Measurements from ENCODE around the gene TUBG1. TPM values are rescaled to one million over a fixed set of nuclear protein-coding genes. Genes with fewer than 3 reads are reported as not detected.
A peak's percentile ranks its signal among the peaks of the same experiment; 100 is the strongest.
"Not testable (repeated sequence)": the region's sequence is repeated elsewhere in the genome, so short reads cannot be mapped to it uniquely, and the experiment has no call there.

The TUBG1 gene
- total RNA-seq, 1 experiment from 2014 or later, result 51.7 TPM

DNA sequence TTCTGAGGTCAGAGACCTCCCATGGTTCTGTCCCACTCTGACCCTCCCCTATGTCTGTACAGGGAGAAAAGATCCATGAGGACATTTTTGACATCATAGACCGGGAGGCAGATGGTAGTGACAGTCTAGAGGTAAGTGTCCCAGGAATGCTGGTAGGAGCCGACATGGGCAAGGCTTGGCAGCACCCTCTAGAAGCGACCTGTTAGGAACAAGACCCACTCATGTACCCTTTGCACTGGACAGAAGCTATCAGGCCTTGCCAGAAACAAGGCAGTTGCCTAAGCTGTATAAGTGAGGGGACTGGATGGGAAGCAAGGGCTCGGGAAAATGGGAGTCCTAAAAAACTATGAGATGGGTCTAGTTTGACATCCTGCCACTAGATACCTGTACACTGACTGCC, 2.5 kb downstream of the TUBG1 start:
- no peak for DNase-seq (ENCODE audit: low read depth, low spot score)
- in situ Hi-C loops (cut with HindIII; ENCODE audit: low pct_unique_long_range_greater_than_20kb, low sequenced_read_pairs), result no loop called here

DNA sequence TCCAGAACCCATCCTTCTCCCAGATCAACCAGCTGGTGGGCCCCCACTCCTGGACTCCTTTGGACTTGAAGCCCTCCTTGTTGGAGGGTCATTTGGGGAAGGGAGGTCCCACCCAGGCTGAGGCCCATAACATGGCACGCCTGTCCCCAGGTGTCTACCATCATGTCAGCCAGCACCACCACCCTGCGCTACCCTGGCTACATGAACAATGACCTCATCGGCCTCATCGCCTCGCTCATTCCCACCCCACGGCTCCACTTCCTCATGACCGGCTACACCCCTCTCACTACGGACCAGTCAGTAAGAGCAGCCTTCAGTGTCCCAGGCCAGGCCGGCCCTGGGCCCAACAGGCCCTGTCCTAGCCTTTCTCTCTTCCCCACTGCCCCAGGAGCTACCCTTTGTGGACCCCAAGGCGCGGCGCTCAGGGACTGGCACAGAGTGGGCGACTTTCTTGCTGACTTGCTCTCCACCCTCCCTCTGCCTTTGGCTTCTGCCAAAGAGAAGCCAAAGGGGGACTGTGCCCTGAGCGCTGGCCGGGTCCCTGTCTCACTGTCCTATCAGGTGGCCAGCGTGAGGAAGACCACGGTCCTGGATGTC, 4.3 kb downstream of the TUBG1 start:
- in situ Hi-C loops (cut with HindIII; ENCODE audit: low pct_unique_long_range_greater_than_20kb, low sequenced_read_pairs), result no loop called here
- no peak for DNase-seq (ENCODE audit: low read depth, low spot score)

DNA sequence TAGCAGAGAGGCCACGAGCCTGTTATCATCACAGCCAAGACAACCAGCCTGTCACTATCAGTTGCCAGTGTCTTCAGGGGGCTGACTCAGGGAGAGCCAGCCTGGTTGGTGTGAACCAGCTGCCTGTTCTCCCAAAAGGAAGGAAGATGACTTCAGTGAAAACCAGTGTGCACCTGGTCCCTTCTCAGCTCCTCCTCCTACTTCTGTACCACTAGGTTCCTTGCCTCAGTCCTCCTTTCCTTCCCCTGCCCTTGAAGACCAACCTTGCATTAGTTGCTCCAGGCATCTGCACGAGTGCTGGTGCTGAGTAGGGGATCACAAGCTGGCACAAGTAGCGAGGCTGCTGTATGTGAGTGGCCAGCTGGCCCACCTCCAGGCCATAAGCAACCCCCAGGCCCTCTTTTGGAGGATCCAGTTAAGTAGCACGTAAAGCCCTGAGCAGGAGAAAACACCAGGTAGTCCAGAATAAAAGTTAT, 8.5 kb downstream of the TUBG1 start:
- in situ Hi-C loops (cut with HindIII; ENCODE audit: low pct_unique_long_range_greater_than_20kb, low sequenced_read_pairs), result no loop called here
- DNase-seq (ENCODE audit: low read depth, low spot score), result no peak

DNA sequence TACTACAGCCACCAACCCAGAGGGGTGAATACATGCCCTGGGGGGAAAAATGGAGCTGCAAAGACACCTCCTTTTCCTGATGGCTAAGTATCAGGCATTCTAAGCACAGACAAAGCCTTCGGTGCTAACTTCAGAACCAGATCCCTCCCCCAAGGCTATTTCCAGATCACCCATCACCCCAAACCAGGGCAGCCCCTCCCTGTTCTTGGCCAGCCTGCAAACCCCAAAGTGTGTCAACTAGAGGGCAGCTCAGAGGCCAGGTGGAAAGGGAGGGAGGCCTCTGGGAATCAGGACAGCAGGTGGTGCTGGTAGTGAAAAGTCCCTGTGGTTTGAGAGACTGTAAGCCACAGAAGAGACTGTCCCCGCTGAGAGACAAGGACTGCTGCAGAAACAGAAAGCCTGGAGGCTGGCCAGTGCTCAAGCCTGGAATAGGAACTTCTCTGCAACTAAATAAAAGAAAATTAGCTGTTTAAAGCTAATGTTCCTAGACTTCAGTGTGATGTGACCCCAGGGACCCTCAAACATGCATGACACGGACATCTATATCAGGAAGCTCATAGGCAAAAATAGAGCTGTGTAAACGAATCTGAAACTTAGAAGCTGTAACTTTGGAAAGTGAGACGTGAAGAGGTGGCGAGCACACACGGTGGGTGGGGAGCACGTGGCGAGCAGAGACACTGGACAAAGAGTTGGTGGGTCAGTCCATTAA, 9.1 kb downstream of the TUBG1 start:
- no peak for DNase-seq (ENCODE audit: low read depth, low spot score)
- in situ Hi-C loops (cut with HindIII; ENCODE audit: low pct_unique_long_range_greater_than_20kb, low sequenced_read_pairs), result no loop called here

DNA sequence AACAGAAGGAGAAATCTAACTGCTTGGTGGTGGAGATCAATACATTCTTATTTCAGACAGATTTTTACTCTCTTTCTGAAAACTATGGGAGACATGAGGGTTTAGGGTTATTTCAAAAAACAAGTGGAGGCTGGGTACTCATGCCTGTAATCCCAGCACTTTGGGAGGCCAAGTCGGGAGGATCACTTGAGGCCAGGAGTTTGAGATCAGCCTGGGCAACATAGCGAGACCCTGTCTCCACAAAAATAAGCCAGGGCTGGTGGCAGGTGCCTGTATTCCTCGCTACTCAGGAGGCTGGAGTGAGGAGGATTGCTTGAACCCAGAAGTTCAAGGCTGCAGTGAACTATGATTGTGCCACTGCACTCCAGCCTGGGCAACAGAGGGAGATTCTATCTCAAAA, 12.5 kb downstream of the TUBG1 start:
- DNase-seq (ENCODE audit: low read depth, low spot score); in situ Hi-C loops (cut with HindIII; ENCODE audit: low pct_unique_long_range_greater_than_20kb, low sequenced_read_pairs): not testable (repeated sequence)

DNA sequence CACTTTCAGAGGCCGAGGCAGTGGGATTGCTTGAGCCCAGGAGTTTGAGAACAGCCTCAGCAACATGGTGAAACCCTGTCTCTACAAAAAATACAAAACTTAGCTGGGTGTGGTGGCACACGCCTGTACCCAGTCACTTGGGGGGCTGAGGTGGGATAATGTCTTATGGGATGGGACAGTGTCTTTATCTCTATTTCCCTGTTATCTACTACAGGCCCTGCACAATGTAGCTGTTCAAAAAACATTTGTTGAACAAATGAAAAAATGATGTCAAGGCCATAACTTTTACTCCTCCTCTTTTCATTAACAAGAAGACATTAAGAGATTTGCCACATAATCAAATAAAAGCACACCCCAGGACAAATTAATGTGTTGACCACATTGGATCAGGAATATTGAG, 13.8 kb downstream of the TUBG1 start:
- in situ Hi-C loops (cut with HindIII; ENCODE audit: low pct_unique_long_range_greater_than_20kb, low sequenced_read_pairs), result no loop called here
- DNase-seq (ENCODE audit: low read depth, low spot score), result no peak

DNA sequence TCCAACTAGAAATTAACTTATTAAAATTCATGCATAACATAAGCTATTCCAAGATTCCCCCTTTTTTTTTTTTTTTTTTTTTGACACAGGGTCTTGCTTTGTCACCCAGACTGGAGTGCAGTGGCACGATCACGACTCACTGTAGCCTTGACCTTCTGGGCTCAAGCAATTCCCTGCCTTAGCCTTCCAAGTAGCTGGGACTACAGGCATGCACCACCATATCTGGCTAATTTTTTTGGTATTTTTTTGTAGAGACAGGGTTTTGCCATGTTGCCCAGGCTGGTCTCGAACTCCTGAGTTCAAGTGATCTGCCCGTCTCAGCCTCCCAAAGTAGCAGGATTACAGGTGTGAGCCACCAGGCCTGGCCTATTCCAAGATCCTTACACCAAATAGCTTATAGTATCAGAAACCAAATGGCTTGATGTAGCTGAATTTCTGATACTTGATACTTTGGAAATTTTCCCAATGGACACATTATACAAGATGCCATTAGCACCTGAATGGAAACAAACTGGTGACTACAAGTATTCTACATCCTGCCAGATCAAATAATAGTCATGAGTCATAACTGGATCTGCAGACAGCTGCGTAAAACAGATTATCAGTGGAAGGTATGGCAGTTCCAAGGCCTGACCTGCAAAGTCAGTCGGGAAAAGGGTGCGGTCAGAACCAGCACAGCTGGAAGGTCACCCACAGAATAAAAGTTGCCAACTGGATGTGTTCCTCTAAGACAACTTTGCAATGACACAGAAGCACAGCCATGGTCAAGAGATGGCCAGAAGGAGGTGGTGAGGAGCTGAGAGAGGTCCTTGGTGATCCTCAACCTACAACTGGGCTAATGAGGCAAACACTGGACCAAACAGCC, 14.5 kb downstream of the TUBG1 start:
- peak; percentile 42 for DNase-seq (ENCODE audit: low read depth, low spot score)
- in situ Hi-C loops (cut with HindIII; ENCODE audit: low pct_unique_long_range_greater_than_20kb, low sequenced_read_pairs), result no loop called here

DNA sequence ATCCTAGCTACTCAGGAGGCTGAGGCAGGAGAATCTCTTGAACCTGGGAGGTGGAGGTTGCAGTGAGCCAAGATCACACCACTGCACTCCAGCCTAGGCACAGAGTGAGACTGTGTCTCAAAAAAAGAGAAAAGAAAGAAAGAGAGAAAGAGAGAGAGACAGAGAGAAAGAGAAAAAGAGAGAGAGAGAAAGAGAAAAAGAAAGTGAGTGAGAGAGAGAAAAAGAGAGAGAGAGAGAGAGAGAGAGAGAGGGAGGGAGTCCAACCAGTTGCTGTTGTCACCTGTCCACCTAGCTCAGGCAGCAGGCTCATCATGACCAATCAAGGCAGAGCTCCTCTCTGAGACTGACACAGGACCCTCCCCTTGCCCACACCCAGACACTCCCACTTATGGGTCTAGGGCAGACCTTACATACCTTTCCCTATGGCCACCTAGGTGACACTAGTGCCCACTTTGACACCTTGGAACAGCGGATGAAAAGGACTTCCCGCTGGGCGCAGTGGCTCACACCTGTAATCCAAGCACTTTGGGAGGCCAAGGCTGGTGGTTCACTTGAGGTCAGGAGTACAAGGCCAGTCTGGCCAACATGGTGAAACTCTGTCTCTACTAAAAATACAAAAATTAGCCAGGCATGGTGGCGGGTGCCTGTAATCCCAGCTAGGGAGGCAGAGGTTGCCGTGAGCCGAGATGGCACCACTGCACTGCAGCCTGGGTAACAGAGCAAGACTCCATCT, 17.7 kb downstream of the TUBG1 start:
- DNase-seq (ENCODE audit: low read depth, low spot score); in situ Hi-C loops (cut with HindIII; ENCODE audit: low pct_unique_long_range_greater_than_20kb, low sequenced_read_pairs): not testable (repeated sequence)

DNA sequence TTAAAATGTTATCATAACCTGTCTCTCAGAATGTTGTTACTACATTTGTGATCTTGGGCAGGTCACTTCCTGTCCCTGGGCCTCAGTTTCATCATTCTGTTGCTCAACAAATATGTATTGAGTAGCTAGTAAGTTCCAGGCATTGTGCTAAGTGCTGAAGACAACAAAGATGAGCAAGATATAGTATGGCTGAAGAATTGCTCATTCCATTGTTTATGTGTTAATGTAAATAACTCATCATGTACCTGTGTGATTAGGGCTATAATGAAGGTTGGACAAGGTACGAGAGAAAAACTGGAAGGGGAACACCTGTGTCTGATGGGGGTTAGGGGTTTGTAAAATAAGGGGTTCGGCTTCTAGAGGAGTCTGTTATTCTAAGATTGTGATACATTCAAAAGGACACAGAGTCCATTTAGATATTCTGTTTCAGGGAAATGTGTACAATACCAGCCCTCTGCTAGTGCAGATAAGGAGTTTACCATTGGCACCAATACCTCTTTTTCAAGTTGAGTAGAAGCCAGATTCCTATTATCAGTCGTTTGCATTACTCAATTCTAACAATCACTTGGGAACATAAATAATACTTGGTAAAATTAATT, 20.0 kb downstream of the TUBG1 start:
- in situ Hi-C loops (cut with HindIII; ENCODE audit: low pct_unique_long_range_greater_than_20kb, low sequenced_read_pairs), result no loop called here
- no peak for DNase-seq (ENCODE audit: low read depth, low spot score)

DNA sequence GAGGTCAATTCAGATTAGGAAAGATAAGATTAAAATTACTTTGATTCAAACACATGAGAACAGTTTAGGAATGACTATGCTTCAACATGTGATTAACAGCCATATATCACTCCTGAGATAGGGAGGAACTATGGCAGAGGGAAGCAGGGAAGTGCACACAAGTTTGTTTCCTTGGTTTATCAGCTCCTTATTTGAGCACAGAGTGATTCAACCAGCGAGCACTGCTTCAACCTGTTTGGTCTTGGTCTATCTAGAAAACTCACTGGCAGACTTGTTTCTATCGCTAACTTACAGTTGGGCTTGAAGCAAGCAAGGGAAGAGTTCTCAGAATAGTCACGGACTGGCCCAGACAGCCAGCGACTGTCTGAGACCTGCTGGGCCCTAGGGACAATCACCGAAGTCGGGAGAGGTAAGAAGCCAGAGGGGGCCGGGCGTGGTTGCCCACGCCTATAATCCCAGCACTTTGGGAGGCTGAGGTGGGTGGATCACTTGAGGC, 23.5 kb downstream of the TUBG1 start:
- in situ Hi-C loops (cut with HindIII; ENCODE audit: low pct_unique_long_range_greater_than_20kb, low sequenced_read_pairs), result no loop called here
- no peak for DNase-seq (ENCODE audit: low read depth, low spot score)

DNA sequence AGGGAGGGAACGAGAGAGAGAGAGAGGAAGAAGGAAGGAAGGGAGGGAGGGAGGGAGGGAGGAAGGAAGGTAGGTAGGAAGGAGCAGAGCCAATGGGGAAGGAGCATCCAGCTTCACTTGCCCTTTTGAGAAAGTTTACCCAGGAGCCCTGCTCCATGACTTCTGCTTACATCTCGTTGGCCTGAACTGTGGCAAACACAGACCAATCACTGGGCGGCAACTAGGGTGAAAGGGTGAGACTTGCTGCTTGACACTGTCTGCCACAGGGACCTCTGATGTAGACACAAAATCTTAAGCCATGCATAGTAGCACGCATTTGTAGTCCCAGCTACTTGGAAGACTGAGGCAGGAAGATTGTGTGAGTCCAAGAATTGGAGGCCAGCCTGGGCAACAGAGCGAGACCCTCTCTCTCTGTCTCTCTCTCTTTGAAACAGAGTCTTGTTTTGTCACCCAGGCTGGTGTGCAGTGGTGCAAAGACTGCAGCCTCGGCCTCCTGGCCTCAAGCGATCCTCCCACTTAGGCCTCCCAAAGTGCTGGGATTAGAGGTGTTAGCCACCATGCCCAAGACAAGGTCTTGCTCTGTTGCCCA, 30.1 kb downstream of the TUBG1 start:
- in situ Hi-C loops (cut with HindIII; ENCODE audit: low pct_unique_long_range_greater_than_20kb, low sequenced_read_pairs), result no loop called here
- DNase-seq (ENCODE audit: low read depth, low spot score), result no peak

DNA sequence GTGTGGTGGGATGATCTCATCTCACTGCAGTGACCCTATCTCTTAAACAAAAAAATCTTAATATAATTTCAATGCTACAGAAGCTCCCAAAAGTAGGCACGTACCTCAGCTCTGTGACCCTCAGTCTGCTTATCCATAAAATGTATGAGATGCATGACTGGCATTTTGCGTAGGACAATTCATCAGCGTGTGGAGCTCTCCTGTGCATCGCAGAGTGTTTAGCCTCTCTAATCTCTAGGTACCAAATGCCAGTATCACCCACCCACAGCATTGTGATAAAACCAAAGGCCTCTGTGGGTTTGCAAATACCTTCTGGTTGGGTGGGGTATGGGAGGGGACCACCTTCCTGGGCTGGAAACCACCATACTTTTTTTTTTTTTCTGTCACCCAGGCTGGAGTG, 30.6 kb downstream of the TUBG1 start:
- in situ Hi-C loops (cut with HindIII; ENCODE audit: low pct_unique_long_range_greater_than_20kb, low sequenced_read_pairs), result no loop called here
- no peak for DNase-seq (ENCODE audit: low read depth, low spot score)

DNA sequence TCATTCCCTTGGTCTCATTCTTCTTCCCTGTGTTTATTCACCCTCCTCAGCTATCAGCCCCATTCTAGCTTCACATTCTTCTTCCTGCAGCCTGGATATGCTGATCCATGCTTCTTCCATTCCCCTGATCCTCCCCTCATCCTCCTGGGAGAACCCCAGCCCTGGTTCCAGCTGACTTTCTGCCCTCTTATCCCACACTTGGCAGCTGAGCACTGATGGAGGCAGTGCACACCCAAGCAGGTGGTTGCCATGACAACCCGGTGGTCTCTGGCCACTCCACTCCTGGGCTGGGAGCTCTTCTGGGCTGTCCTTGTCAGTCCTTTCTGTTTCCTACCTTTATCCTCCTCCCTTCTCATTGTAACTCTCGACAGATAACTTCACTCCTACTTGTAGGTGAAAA, 32.9 kb downstream of the TUBG1 start:
- DNase-seq (ENCODE audit: low read depth, low spot score), result no peak
- in situ Hi-C loops (cut with HindIII; ENCODE audit: low pct_unique_long_range_greater_than_20kb, low sequenced_read_pairs), result no loop called here

DNA sequence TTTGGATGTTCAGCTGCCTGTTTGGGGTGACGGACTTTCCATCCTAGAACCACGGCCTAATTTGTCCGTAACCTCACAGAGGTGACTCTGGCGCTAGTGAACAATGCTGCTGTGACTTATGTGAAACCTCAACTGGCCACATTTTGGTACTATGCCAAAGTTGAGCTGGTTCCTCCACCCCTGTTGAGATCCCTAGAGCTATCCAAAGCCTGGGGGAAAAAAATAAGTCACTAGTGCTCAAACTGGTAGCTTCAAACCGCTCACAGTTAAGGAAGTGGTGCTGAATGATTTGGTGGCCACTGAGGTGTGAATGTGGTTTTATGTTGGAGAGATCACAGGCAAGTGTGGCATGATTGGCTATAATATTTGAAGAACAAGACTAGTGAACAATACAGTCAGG, 38.3 kb downstream of the TUBG1 start:
- in situ Hi-C loops (cut with HindIII; ENCODE audit: low pct_unique_long_range_greater_than_20kb, low sequenced_read_pairs), result no loop called here
- no peak for DNase-seq (ENCODE audit: low read depth, low spot score)

DNA sequence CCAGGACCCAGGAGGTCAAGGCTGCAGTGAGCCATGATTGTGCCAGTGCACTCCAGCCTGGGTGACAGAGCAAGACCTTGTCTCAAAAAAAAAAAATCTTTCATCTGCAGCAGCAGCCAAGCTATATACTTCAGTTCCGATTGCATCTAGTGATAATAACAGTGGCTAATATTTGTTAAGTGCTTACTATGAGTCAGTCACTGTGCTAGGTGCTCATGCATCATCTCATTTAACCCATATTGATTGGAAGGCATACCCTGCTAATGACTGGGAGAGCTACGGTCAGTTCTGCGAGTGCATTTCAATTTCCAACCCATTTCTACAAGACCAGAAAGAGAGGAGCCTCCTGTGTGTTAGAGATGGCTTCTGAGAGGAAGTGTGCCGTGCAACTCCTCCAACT, 41.9 kb downstream of the TUBG1 start:
- no peak for DNase-seq (ENCODE audit: low read depth, low spot score)
- in situ Hi-C loops (cut with HindIII; ENCODE audit: low pct_unique_long_range_greater_than_20kb, low sequenced_read_pairs), result no loop called here

DNA sequence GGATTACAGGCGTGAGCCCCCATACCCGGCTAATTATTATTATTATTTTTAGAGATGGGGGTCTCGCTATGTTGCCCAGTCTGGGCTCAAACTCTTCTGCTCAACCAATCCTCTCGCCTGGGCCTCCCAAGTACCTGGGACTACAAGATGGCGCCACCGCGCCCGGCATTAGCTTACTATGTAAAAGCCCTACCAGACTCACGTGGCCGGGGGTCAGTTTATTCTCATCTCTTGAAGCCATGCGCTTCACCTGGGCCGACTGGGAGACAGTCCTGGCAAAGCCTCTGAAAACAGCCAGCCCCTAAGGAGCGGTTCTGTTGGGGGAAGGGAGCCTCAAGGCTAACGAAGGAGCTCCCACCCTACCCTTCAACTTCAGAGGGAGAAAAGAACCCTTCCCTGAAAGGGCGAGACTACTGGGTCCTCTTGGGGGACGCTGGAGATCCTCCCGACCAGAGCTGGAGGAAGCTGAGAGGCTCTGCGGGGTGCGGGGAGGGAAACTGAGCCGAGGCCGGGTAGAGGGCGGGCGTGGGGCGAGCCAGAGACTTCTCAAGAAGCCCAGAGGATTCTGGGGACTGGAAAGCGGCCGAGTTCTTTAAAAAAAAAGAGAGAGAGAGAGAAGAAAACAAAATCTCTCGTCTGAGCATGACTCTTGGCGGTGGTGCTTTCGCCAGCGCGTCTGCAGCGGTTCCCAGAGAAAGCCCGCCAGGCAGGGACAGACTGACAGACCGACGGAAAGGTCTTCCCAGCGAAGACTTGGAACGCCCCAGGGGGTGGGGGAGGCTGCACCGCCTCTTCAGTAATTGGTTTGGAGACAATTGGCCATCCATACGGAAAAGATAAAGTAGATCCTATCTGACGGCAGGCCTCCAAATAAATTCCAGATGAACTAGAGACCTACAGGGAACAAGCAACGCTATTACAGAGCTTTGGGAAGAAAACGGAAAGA, 44.0 kb downstream of the TUBG1 start:
- in situ Hi-C loops (cut with HindIII; ENCODE audit: low pct_unique_long_range_greater_than_20kb, low sequenced_read_pairs), result no loop called here

More for the DNA sequence above, 44.0 kb downstream of the TUBG1 start:
- peak; percentile 43 for DNase-seq (ENCODE audit: low read depth, low spot score)

Data from SK-MEL-5 (cell line).